OCI-LY7 (cell line): Measurements from ENCODE around the gene LY6G6F. TPM values are rescaled to one million over a fixed set of nuclear protein-coding genes. Genes with fewer than 3 reads are reported as not detected.

Experiments used
- BruUV-seq: library from RNA; stranded (reverse); fragments of 400-500 nt; replicated peaks from 2 replicates; lab custom pipeline; 2021; lab: Mats Ljungman, UMichigan
- CTCF ChIA-PET: fragments of 300-600 bp; sonication (Branson Sonifier 250); formaldehyde crosslinking; loops from one replicate; lab custom pipeline; 2022; ENCODE audit warnings: antibody characterized with exemption; ENCODE audit not compliant: unreplicated experiment; lab: Charles Lee
- POLR2A ChIA-PET: fragments of 300-600 bp; sonication (Branson Sonifier 250); formaldehyde crosslinking; loops from one replicate; lab custom pipeline; 2022; ENCODE audit warnings: antibody characterized with exemption; lab: Charles Lee
- DNase-seq: peaks from one replicate; pipeline ENCODE4 v3.0.0-alpha.2; 2015; ENCODE audit warnings: low spot score
- H2AFZ ChIP-seq: fragments of 200-600 bp; sonication (generic), shearing (Covaris generic); 2 replicates; pipeline ENCODE4 v1.6.1; 2014; ENCODE audit warnings: mild to moderate bottlenecking, antibody characterized with exemption, low read length, moderate library complexity
- H3K27ac ChIP-seq: fragments of 200-600 bp; sonication (generic); 2 replicates; pipeline ENCODE4 v1.5.1; 2014; ENCODE audit warnings: mixed run types, low read depth, mild to moderate bottlenecking, moderate library complexity, low read length, inconsistent platforms; ENCODE audit not compliant: poor library complexity, severe bottlenecking
- H3K36me3 ChIP-seq: fragments of 200-600 bp; sonication (generic); 2 replicates; pipeline ENCODE4 v1.6.1; 2014; ENCODE audit warnings: mild to moderate bottlenecking, antibody characterized with exemption, low read length, moderate library complexity, mixed read lengths; ENCODE audit not compliant: insufficient read depth
- H3K4me1 ChIP-seq: fragments of 200-600 bp; sonication (generic); 2 replicates; pipeline ENCODE4 v1.5.1; 2014; ENCODE audit warnings: mild to moderate bottlenecking, low read length; ENCODE audit not compliant: insufficient read depth, poor library complexity, severe bottlenecking
- H3K4me2 ChIP-seq: fragments of 200-600 bp; sonication (generic); 2 replicates; pipeline ENCODE4 v1.6.1; 2014; ENCODE audit warnings: mild to moderate bottlenecking, low read length
- H3K4me3 ChIP-seq: fragments of 200-600 bp; sonication (generic); 2 replicates; pipeline ENCODE4 v1.5.1; 2014; ENCODE audit warnings: mild to moderate bottlenecking, low read depth, low read length; ENCODE audit not compliant: poor library complexity, severe bottlenecking
- H3K79me2 ChIP-seq: fragments of 200-600 bp; sonication (generic); 2 replicates; pipeline ENCODE4 v1.6.1; 2016; ENCODE audit warnings: low read depth, mild to moderate bottlenecking, low read length, moderate library complexity, mixed read lengths; ENCODE audit not compliant: insufficient read depth
- H3K9me2 ChIP-seq: fragments of 200-600 bp; sonication (generic); 2 replicates; pipeline ENCODE4 v1.6.1; 2016; ENCODE audit warnings: mild to moderate bottlenecking, low read length, mixed read lengths; ENCODE audit not compliant: insufficient read depth
- H3K9me3 ChIP-seq: fragments of 200-600 bp; sonication (generic); 2 replicates; pipeline ENCODE4 v1.6.1; 2014; ENCODE audit warnings: mild to moderate bottlenecking, mixed run types, low read length, mixed read lengths
- H4K20me1 ChIP-seq: fragments of 200-600 bp; sonication (generic); 2 replicates; pipeline ENCODE4 v1.6.1; 2014; ENCODE audit warnings: mild to moderate bottlenecking, antibody characterized with exemption, low read length, moderate library complexity, mixed read lengths; ENCODE audit not compliant: insufficient read depth
- EZH2phosphoT487 ChIP-seq: fragments of 200-600 bp; sonication (generic); IDR thresholded peaks from 2 replicates; pipeline ENCODE4 v1.6.1; 2018; ENCODE audit warnings: low read depth, borderline replicate concordance, mild to moderate bottlenecking, mixed run types, antibody characterized with exemption, low read length, moderate library complexity, mixed read lengths
- intact Hi-C: fragments of 100-400 bp; cut with micrococcal nuclease; formaldehyde crosslinking; loops from one replicate; pipeline ENCODE4 v1.10.0; 2022; ENCODE audit not compliant: unreplicated experiment
- total RNA-seq, 2 experiments: library from RNA; depleted of rRNA in 1 of 2; stranded (reverse); fragments of >200 nt in 1 of 2; shearing (Covaris generic) in 1 of 2; gene quantifications; 2 replicates each; pipeline ENCODE4 v1.2.3, GENCODE V29; 2014 to 2022
- TF ChIP-seq, protein P1 (sequence below): fragments of 200-600 bp; sonication (generic); conservative IDR thresholded peaks from 2 replicates; pipeline ENCODE4 v1.5.1; 2014; ENCODE audit warnings: mild to moderate bottlenecking, antibody characterized with exemption, low read length, moderate library complexity, mixed read lengths

Gene LY6G6F
- total RNA-seq, 2 experiments from 2014 or later: not detected

DNA sequence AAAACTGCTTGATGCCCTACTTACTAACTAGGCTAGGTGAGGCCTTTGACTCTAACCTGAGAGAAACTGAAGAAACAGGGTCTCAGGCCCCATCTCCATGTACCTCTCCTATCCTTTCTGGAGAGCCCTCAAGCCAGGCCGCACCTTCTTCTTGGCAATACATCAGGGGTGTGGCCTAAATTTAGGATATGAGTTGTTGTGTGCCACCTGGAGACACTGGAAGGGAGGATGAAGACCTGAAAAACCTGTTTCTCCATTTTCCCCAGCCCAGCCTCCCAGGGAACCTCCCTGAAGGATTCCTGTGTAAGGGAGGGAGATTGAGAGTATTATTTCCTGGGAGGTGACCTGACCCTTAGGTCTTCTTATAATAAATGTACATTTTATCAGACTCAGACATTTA is 11.6 kb downstream of the LY6G6F start:
- TF ChIP-seq, protein P1, sequence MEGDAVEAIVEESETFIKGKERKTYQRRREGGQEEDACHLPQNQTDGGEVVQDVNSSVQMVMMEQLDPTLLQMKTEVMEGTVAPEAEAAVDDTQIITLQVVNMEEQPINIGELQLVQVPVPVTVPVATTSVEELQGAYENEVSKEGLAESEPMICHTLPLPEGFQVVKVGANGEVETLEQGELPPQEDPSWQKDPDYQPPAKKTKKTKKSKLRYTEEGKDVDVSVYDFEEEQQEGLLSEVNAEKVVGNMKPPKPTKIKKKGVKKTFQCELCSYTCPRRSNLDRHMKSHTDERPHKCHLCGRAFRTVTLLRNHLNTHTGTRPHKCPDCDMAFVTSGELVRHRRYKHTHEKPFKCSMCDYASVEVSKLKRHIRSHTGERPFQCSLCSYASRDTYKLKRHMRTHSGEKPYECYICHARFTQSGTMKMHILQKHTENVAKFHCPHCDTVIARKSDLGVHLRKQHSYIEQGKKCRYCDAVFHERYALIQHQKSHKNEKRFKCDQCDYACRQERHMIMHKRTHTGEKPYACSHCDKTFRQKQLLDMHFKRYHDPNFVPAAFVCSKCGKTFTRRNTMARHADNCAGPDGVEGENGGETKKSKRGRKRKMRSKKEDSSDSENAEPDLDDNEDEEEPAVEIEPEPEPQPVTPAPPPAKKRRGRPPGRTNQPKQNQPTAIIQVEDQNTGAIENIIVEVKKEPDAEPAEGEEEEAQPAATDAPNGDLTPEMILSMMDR: no peak
- no peak for TF ChIP-seq EZH2phosphoT487
- Histone ChIP-seq H3K4me3 (no peak overlapping the region), H3K36me3 (no peaks in the 10 kb centered on the region), H3K9me3 (no peaks in the 10 kb centered on the region), H3K79me2 (no peaks in the 10 kb centered on the region), H3K9me2 (no peaks in the 10 kb centered on the region), H4K20me1 (no peaks in the 10 kb centered on the region), H2AFZ (no peak overlapping the region), H3K4me1 (no peaks in the 10 kb centered on the region), H3K4me2 (no peak overlapping the region), H3K27ac (no peak overlapping the region)
- ChIA-PET CTCF (no interaction called here), POLR2A (no interaction called here)
- DNase-seq: no peak
- intact Hi-C loops: no loop called here
- no TSS peak for BruUV-seq

DNA sequence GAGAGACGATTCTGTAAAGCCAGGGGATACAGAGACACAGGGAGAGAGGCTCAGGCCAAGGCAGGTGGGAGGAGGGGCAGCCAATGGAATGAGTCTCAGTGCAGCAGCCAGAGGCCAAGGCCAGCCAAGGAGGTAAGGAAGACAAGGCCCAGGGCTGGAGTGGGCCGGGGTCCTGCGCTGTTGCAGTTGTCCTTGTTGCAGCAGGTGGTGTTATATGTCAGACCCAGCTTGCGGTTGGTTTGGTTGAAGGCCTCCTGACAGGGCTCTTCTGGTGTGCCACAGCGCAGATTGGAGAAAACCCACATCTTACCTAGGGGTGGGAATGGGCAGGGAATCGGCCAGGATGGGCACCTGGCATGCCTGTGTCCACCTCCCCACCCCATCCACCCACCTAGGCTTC is 12.3 kb downstream of the LY6G6F start:
- no peaks in the 10 kb centered on the region for H3K79me2 ChIP-seq
- H3K36me3 ChIP-seq: no peaks in the 10 kb centered on the region
- no peak overlapping the region for H3K4me2 ChIP-seq
- no peaks in the 10 kb centered on the region for H3K4me1 ChIP-seq
- BruUV-seq: no TSS peak
- DNase-seq: no peak
- H3K9me3 ChIP-seq: no peaks in the 10 kb centered on the region
- CTCF ChIA-PET: no interaction called here
- H3K9me2 ChIP-seq: no peaks in the 10 kb centered on the region
- POLR2A ChIA-PET: no interaction called here
- no peaks in the 10 kb centered on the region for H4K20me1 ChIP-seq
- no peak for TF ChIP-seq EZH2phosphoT487
- TF ChIP-seq, protein P1: no peak
- H2AFZ ChIP-seq: no peak overlapping the region
- intact Hi-C loops: no loop called here
- no peak overlapping the region for H3K27ac ChIP-seq
- no peak overlapping the region for H3K4me3 ChIP-seq

DNA sequence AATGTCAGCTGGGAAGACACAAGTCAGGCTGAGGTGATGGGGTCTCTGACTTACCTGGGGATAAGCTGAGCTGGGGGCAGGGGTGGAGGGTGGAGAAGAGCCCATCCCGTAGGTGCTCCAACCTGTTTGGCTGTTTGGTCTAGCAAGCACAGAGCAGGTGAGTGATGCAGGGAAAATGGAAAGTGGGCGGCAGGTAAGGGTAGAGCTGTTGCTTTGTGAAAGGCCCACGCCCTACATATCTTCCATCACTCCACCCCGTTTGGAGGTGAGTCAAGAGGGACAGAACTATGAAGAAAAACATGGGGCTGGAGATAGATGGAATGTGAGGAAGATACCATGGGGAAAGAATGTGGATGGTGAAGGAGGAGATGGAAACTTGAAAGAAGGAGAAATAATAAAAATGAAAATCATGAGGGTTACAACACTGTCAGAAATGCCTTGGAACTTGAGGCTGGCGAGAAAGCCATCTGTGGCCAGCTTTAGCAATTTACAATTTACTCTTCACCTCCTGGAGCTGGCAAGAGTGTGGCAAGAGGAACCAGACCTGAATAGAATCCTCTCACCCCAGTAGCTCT is 13.6 kb downstream of the LY6G6F start:
- Histone ChIP-seq H3K27ac (no peak overlapping the region), H3K4me3 (no peak overlapping the region), H3K9me2 (no peaks in the 10 kb centered on the region), H3K4me2 (no peak overlapping the region), H2AFZ (no peak overlapping the region), H3K36me3 (no peaks in the 10 kb centered on the region), H3K4me1 (no peaks in the 10 kb centered on the region), H3K9me3 (no peaks in the 10 kb centered on the region), H4K20me1 (no peaks in the 10 kb centered on the region), H3K79me2 (no peaks in the 10 kb centered on the region)
- CTCF ChIA-PET: no interaction called here
- POLR2A ChIA-PET: interaction anchor here (0.6 kb wide), 1 partner anchor 35 kb away, joined by 3 read pairs; no protein-coding TSS in a partner anchor
- intact Hi-C loops: no loop called here
- no TSS peak for BruUV-seq
- TF ChIP-seq, protein P1: no peak
- TF ChIP-seq EZH2phosphoT487: no peak
- no peak for DNase-seq
